NCI-H460 (cell line): ENCODE results near the gene DNPH1. TPM values are rescaled to one million over a fixed set of nuclear protein-coding genes. Genes with fewer than 3 reads are reported as not detected.
A peak's percentile ranks its signal among the peaks of the same experiment; 100 is the strongest.

Experiments
- DNase-seq: peaks from one replicate; pipeline ENCODE4 v3.0.0-alpha.2; 2016; ENCODE audit warnings: low read depth; ENCODE audit errors: extremely low read depth
- polyA plus RNA-seq: library from polyadenylated mRNA; depleted of rRNA; stranded (reverse); fragments of >200 nt; gene quantifications from 2 replicates; pipeline ENCODE4 v1.2.3, GENCODE V29; 2014; cell fraction: nucleus; rRNA removed
- total RNA-seq: library from RNA; depleted of rRNA; stranded (reverse); fragments of >200 nt; shearing (Covaris generic); gene quantifications from 2 replicates; pipeline ENCODE4 v1.2.3, GENCODE V29; 2014; rRNA removed

The DNPH1 gene, protein sequence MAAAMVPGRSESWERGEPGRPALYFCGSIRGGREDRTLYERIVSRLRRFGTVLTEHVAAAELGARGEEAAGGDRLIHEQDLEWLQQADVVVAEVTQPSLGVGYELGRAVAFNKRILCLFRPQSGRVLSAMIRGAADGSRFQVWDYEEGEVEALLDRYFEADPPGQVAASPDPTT
- 105 and 114 TPM in 2 replicates for total RNA-seq
- 244 and 278 TPM in 2 replicates for polyA plus RNA-seq

GRCh38 chr6:43228951-43229802 lies at the start of gene DNPH1:
Gene DNPH1, minus strand, starts transcription at chr6:43229481. Its CDS starts 25 bp downstream, at chr6:43229456.
- DNase-seq = peak; percentile 52

DNA sequence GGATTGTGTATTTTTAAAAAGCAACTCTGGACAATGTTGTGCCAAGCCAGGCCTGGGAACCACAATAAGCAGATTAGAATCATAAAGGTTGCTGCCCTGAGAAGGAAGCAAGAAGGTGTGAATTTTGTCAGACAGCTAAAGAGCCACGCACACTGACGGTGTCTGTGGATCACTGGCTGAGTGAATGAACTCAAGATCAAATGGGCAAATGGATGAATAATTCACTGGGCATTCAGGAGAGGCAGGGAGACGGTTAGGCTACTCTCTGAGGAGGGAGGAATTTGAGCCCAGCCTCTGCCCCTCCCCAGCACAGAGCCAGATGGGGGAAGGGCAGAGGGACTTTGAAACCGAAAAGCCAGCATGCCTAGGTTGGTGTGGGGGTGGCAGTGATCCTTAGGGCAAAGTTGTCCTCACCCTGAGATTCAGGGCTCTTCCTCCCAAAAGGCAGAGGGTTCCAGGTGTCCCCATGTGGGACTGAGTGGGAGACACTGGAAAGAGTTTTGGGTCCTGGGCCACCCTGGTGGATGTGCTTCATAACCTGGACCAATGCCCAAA lies 49.3 kb upstream of the DNPH1 start:
- no peak for DNase-seq

DNA sequence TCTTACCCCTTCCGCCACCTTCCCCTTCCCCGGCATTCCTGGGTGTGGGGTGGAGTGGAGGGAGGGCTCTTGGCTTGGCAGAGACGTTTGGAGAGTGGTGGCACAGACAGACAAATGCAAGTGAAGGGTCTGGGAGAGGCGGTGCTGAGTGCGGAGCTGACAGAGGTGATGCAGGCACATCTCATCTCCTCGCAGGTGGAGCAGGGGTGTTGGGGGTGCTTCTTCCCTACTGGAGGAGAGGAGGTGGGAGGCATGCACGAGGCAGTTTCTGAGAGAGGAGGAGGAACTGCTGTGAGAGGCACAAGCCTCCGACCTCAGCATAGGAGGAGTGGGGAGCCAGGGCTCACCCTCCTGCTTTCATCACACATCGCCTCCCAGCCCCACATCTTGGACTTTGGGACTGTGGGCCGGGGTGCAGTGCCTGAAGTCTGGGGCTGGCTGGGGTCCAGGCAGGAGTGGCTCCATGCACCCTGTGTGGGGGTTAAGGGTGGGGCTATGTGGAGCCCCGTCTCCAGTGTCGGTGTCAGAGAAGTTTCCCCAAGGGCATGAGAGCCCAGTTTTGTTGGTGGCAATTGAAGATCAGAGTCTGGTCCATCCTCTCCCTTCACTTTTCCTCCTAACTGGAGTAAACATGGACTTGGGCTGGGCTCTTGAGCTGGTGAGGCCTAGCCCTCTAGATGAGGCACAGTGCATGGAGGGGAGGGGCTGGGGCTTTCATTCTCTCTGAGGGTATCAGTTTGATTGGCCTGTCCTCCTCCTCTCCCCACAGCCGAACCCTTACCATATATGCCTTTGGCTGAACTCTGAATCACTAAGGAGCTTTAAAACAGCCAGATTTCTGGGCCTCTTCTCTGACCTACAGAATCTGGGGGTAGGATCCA lies 48.6 kb upstream of the DNPH1 start:
- no peak for DNase-seq

DNA sequence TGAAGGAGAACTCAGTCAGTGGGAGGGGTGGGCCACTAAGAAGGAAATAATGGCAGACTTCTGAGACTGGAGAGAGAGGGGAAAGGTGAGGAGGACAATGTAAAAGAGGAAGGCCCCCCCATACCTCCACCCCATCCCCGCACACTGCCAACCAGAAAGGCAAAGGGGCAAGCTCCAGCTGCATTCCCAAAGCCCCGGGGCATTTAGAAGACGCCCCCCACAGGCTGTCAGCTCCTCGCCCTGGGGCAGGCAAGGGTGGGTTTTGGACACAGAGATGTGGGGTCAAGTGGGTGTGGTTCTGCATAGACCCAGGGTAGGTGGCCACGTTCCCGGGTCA lies 48.0 kb upstream of the DNPH1 start:
- DNase-seq = no peak

DNA sequence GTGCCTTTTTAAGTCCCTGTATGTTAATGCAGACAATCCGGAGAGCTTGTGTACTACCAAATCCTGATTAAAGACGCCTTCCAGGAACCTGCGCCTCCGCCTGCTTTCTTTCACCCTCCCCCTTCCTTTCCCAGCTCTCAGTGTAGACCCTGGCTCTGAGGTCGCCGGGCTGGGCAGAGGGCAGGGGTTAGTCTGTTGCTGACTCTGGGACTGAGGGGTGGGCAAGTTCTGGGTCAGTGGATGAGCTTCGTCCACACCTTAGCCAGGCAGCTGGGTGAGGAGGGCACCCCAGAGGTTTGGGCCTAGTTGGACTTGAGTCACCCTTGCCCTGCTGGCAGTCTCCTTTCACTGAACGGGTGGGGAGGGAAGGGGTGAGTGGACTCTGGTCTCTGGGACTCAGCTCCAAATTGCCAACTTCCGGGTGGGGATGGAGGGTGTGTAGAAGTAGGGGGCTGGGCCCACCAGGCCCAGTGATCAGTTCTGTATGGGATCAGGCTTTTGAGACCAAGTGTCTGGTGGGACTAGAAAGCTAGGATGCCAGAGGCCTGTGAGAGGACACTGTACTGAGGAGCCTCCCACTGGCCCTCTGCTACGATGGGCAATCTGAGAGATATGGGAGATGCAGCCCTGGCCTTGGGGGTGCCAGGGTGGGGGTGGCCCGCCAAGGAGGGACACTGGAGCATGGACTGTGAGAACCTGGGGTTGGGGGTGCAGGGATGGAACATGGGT lies 47.5 kb upstream of the DNPH1 start:
- DNase-seq = no peak

- DNase-seq = no peak
Measured at GRCh38 chr6:43275801-43276576, 46.7 kb upstream of the DNPH1 start.

- DNase-seq = no peak
Measured at GRCh38 chr6:43274916-43275597, 45.8 kb upstream of the DNPH1 start.

GRCh38 chr6:43274127-43274915 lies 45.0 kb upstream of the DNPH1 start:
- DNase-seq = no peak

- DNase-seq = no peak
Measured at GRCh38 chr6:43273707-43274106, 44.4 kb upstream of the DNPH1 start.

- DNase-seq = no peak
Measured at GRCh38 chr6:43271944-43272343, 42.7 kb upstream of the DNPH1 start.

DNA sequence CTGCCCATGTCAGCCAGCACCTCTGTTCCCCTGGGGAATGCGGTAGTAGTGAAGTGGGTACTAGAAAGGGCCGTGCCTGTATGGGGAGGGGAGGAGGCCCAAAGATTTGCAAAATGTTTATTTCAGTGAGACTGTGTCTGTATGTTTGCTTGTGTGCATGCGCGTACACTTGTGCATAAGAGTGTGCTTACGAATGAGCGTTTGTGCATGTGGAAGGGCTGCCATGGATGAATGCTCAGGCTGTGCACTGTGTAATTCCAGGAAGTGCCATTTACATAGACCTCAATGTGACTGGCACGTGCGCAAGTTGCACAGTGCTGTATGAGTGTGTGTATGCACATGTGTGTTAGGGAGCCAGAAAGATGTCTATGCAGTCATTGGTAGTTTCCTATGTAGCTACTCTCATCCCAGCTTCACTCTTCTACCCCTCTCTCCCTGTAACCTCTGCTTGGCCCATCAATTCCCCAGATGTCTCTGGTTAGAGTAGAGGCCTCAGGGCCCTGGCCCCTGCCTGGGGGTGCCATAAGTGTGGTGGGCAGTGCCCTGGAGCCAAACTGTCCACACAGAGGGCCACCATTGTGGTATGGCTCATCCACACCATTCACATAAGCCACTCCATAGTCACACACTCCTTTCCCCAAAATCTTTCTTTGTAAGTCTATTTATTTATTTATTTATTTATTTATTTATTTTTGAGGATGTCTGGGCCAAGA lies 42.0 kb upstream of the DNPH1 start:
- no peak for DNase-seq

GRCh38 chr6:43269273-43270007 lies 40.2 kb upstream of the DNPH1 start:
- no peak for DNase-seq

GRCh38 chr6:43268782-43269272 lies 39.5 kb upstream of the DNPH1 start:
- no peak for DNase-seq

DNA sequence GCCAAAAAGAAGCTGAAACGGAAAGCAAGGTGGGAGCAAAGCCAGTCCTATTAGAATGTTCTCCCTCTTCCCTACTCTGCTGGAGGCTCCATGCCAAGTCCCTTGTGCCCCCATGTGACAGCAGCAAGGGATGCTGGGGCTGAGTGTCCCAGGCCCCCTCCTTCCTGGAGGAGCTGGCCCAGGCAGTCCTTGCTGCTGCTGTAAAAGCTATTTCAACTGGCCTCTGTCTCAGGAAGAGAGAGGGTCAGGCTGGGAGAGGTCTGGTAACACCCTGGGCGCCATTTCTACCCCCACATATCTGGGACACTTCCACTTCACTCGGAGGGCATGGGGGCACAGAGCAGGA lies 39.0 kb upstream of the DNPH1 start:
- DNase-seq = no peak

DNA sequence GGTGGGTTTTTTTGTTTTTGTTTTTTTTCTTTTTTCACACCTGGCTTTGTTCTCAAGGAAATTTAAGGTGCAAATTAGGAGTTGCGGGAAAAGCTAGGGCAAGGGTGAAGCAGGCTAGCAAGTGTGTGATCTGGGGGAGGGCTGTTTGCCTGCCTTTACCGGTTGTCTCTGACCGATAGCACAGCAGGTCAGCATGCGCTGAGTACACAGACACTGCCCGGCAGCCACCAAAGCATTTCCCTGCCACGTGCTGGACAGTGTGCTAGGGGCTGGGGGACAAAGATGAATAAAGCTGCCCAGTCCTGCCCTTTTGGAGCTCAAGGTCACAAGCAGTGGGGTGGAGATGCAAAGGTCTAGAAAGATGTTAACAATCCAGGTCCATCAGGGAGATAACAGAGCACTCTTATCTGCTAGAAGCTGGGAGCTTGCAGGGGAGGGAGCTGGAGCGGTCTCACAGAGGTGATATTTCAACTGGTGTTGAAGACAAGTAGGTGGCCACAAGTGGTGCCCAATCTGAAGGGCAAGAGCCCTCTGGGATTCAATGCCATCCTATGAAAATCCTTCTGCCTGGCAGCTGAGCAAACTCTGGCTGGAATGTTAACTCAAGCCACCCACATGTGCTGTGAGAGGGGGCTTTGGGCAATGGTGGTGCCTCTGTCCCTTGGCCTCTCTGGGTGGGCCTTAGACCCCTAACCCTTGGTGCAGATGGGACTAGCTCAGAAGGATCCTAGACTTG lies 38.5 kb upstream of the DNPH1 start:
- no peak for DNase-seq

- no peak for DNase-seq
Measured at GRCh38 chr6:43265564-43265963, 36.3 kb upstream of the DNPH1 start.
